Stimulated activated naive CD4-positive, alpha-beta T cell treated with Interleukin-2 at 50 U/mL for 16 hours (primary cell): ENCODE results near the gene SH3D19.
"Not testable (repeated sequence)": the region's sequence is repeated elsewhere in the genome, so short reads cannot be mapped to it uniquely, and the experiment has no call there.

Experiments
- DNase-seq: peaks from one replicate; lab custom pipeline; 2025; lab: John Stamatoyannopoulos, UW

The SH3D19 gene

GRCh38 chr4:151150821-151151580 is 174.4 kb downstream of the SH3D19 start:
- DNase-seq = no peak

GRCh38 chr4:151148261-151148660 is 177.1 kb downstream of the SH3D19 start:
- DNase-seq = no peak

DNA sequence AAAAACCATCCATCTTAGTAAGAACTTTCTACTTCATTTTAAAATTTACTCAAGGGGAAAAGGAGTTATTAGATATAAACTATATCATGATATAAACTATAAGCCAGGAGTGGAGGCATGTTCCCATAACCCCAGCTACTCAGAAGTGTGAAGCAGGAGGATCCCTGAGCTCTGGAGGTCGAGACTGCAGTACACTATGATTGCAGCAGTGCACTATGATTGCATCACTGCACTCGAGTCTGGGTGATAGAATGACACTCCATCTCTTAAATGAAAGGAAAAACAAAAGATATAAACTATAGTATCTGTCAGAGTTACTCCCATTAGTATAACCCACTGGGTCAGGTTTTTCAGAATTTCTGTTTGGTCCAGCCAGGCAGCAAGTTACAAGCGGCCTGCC is 178.4 kb downstream of the SH3D19 start:
- DNase-seq = no peak

DNA sequence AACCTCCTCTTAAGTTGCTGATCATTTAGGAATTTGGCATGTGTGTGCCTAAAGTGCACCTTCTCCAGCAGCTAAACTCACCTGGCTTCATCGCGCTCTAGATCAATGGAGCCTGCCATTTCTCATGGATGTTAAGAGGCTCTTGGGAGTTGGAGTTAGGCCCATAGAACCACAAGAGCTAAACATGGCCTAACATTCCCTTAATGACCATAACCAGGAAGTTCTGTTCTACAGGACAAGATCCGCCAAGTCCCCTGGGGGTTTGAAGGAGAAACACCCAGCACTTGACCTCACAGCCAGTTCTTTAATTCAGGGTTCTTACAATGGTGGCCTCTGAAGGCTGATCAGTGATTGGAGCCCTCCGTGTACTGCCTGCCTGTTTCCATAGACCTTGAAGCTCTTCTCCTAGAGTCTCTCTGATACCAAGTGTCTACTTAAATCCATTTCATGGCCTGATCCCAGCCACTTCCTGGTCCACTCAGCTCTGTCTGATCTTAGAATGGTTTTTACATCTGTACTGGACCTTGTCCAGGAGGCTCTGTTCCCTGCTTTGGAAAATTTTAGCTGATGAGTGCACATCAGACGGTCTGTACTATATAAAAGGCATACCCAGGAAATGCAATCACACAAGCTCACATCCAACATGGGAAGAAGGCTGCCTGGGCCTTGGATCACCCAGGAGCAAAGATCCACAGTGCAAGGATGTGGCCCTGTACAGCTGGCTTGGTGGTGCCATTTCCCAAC is 180.9 kb downstream of the SH3D19 start:
- DNase-seq = no peak

GRCh38 chr4:151143811-151144210 is 181.6 kb downstream of the SH3D19 start:
- DNase-seq = no peak

DNA sequence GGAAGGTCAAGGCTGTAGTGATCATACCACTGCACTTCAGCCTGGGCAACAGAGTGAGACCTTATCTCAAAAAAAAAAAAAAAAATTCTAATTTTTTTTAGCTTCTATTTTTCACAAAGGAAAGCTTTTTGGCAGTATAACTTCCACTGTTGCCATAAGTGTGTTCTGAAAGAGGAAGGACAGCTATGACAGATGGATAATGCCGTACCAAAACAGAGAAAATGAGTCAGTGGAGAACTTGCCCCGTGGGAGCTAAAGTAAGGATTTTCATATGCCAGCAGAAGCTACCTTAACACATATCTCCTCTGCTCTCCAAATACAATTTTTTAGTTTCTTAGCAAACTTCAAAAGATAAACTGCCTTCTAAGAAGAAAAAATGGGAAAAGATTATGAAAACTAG is 182.2 kb downstream of the SH3D19 start:
- DNase-seq = no peak

DNA sequence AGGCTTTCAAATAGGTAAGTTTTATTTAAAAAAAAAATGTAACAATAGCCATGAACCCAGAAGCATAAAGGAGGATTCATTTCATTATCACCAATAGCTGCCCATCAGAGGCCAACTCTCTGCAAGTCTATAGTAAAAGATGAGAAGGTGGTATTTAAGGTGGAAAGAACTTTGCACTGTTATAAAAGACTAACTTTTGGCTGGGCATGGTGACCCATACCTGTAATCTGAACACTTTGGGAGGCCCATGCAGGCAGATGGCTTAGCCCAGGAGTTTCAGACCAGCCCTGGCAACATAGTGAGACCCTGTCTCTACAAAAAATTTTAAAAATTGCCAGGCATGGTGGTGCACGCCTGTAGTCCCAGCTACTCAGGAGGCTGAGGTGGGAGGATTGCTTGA is 182.6 kb downstream of the SH3D19 start:
- no peak for DNase-seq

- no peak for DNase-seq
Observed at GRCh38 chr4:151139814-151140213, 185.6 kb downstream of the SH3D19 start.

DNA sequence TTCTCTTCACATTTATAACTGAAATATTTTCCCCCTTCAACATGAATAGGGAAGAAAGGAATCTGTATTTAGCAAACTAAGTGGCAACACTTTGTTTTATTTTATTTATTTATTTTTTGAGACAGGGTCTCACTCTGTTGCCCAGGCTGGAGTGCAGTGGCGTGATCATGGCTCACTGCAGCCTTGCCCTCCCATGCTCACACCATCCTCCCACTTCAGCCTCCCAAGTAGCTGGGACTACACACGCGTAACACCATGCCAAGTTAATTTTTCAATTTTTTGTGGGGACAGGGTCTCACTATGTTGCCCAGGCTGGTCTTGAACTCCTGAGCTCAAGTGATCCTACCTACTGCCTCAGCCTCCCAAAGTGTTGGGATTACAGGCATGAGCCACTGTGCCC is 189.4 kb downstream of the SH3D19 start:
- DNase-seq = not testable (repeated sequence)

DNA sequence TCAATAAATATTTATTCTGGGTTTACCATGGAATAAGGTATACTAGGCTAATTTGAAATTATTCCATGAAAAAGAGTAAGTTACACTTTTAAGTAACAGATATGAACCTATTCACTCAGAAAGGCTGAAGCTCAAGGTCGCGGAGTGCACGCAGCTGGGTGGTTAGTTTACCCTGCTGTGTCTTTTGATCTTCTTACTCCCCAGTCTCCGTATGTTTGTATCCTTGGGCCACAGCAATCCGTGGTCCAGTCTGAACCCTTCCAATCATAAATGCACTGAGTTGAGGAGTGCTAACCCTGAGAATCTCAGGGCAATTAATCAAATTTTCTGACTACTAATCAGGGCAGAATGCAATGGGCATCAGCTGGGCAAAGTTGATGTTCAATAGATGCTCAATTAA is 192.1 kb downstream of the SH3D19 start:
- DNase-seq = no peak

- no peak for DNase-seq
Observed at GRCh38 chr4:151129796-151130195, 195.6 kb downstream of the SH3D19 start.

- DNase-seq = peak; percentile 7
Observed at GRCh38 chr4:151117371-151117962, 207.9 kb downstream of the SH3D19 start.

- DNase-seq = no peak
Observed at GRCh38 chr4:151114986-151115385, 210.4 kb downstream of the SH3D19 start.

- no peak for DNase-seq
Observed at GRCh38 chr4:151114338-151114737, 211.1 kb downstream of the SH3D19 start.

DNA sequence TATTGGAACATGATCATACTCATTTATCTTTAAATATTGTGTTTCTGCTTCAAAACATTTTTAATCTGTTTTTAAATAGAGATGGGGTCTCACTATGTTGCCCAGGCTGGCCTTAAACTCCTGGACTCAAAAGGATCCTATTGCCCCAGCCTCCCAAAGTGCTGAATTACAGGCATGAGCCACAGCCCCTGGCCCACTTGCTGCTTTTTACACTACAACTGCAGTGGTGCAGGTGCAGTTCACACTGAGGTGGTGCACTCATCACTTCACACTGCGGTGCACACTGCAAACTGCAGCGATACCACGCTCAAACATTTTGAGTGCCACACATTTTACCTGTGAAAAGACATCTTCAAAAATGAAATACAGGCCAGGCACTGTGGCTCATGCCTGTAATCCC is 215.2 kb downstream of the SH3D19 start:
- no peak for DNase-seq

DNA sequence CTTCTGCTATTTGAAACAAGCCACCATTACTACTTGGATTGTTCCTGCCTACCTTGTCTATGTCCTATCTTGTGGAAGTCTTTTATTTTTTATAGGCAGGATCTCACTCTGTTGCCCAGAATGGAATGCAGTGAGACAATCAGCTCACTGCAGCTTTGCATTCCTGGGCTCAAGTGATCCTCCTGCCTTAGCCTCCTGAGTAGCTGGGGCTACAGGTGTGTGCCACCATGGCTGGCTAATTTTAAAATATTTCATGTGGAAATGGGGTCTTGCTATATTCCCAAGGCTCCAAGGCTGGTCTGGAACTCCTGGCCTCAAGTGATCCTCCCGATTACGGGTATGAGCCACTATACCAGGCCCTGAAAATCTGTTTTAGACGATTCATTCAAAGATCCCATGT is 218.3 kb downstream of the SH3D19 start:
- DNase-seq = no peak

GRCh38 chr4:151105454-151106032 is 219.9 kb downstream of the SH3D19 start:
- no peak for DNase-seq

GRCh38 chr4:151104621-151105020 is 220.8 kb downstream of the SH3D19 start:
- DNase-seq = no peak

DNA sequence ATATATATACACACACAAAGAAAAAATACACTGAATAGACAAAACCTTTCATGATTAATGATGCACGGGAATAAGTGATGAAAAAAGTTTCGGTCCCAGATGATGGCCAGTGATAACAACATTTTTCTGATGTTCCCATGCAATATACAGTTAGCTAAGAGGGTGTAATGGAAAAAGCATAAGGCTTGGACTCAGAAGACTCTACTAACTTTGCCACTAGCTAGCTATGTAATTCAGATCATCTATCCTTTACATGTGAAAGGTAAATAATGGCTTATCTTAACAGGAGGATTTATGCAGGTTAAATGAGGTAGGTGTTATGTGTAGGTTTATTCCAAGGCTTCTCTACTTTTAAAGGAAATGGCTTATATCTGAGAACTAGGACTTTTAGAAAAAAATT is 221.6 kb downstream of the SH3D19 start:
- DNase-seq = no peak

DNA sequence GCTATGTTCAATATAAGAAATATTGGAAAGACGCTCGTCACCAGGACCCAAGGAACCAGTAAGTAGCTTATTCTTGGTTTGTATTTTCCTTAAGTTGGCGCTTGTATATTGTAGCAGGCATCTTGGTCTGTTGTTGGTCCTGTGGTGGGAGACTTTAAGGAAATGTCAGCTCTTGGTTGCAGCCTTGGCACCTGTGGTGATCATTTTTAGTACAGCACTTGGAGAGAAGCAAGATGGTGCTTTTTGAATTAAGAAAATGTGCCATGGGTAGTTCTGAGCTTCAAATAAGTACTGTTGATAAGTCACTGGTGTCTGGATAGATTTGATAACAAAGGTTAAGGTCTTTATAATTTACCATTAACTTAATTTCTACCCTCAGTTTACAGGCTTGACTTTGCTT is 224.9 kb downstream of the SH3D19 start:
- no peak for DNase-seq

DNA sequence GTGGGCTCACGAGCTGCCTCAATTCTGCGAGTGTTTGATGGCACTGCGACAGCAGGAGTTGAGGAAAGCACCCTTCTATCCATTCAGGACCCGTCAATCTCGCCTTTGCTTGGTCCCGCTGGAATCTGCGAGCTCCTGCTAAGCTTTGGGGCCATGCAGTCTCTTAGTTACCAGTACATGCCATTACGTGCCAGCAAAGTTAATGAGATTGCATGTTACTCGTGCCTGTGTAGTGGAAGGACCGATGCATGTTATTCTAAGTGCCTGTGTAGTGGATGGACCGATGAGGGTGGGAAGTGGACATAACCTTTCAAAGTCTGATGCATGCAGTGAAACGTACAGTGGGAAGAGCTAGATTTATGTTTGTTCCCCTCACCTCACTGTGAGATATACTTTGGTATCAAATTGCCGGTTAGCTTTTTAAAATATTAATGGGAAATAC is 225.4 kb downstream of the SH3D19 start:
- DNase-seq = no peak

DNA sequence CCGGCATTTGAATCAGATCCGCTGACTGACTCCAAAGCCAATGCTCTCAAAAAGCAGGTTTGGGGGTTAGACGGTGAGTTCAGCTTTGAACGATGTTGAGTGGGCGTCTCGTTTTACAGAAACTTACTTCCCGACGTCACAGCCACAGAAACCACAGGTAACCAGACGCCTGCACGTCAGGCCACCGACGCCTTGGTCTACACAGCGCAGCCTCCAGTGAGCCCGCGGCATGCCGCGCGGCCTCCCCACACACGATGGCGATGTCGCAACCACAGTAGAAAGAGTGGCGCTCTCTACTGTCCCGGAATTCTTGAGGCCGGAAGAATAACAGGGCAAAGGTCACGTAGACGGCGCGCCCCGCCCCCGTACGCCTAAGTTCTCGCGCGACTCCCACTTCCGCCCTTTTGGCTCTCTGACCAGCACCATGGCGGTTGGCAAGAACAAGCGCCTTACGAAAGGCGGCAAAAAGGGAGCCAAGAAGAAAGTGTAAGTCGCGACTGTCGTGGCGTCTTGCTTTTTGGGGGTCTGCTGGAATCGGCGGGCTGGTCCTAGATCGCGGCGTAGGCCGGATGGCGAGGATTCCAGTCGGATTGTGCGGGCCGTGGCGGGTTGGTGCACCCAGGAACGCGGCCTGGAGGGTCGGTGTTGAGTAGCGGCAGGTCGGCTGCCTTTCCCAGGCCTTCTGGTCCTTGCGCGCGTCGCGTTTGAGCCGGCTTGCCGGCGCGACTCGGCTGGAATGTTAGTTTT is 226.0 kb downstream of the SH3D19 start, which contains the start of gene RPS3A:
Gene RPS3A (plus strand): TSS at position 400 of the 747 bp plus-strand sequence. CDS start 25 bp downstream, at position 425.
- peak; percentile 94 for DNase-seq
